ENCODE measurements around the gene EVA1C. TPM values are rescaled to one million over a fixed set of nuclear protein-coding genes. Genes with fewer than 3 reads are reported as not detected.

EVA1C gene
- total and polyA plus RNA-seq, 9 of the 15 experiments (the other 6 are each of a cell fraction or from before 2014, with no cell fraction given): 0.22 TPM; not detected in 8

GRCh38 chr21:32482565-32483292 is 70.2 kb downstream of the EVA1C start (continued):
- TF ChIP-seq ZNF318 (IDR thresholded peaks at IDR 0.05; ENCODE audit: borderline replicate concordance in 1 of 2, low read depth in 1 of 2): no peak
- TF ChIP-seq ZNF507 (tag; conservative IDR thresholded peaks at IDR 0.05): no peak
- no peak for TF ChIP-seq SNAPC5 (CRISPR knock-in tag; IDR thresholded peaks at IDR 0.05)
- TF ChIP-seq MEF2A (IDR thresholded peaks at IDR 0.05; ENCODE audit: control insufficient read depth, low read depth, low read length): no peak
- no peak for TF ChIP-seq XRCC5 (IDR thresholded peaks at IDR 0.05; ENCODE audit: low read depth, low read length)
- no peak for TF ChIP-seq JUNB (CRISPR knock-in tag; conservative IDR thresholded peaks at IDR 0.05)
- TF ChIP-seq BDP1 (IDR thresholded peaks at IDR 0.05; ENCODE audit: insufficient read depth, insufficient read length): no peak
- TF ChIP-seq ATF1 (CRISPR knock-in tag; IDR thresholded peaks at IDR 0.05): no peak
- no peak for TF ChIP-seq ATF1 (tag; IDR thresholded peaks at IDR 0.05)
- TF ChIP-seq ZNF12 (CRISPR knock-in tag; IDR thresholded peaks at IDR 0.05): no peak
- no peak for TF ChIP-seq ZNF449 (CRISPR knock-in tag; IDR thresholded peaks at IDR 0.05)
- no peak for TF ChIP-seq ZNF184 (CRISPR knock-in tag; IDR thresholded peaks at IDR 0.05)
- no peak for TF ChIP-seq U2AF1 (optimal IDR thresholded peaks at IDR 0.05; ENCODE audit: low read depth, low read length)
- no peak for TF ChIP-seq ZNF140 (CRISPR knock-in tag; IDR thresholded peaks at IDR 0.05)
- TF ChIP-seq ZNF224 (CRISPR knock-in tag; IDR thresholded peaks at IDR 0.05): no peak
